Common myeloid progenitor, CD34-positive (primary cell): ENCODE measurements around the gene GPR173.

ENCODE experiments used
- CTCF ChIA-PET: fragments of 350-600 bp; sonication (Branson Sonifier 250); formaldehyde crosslinking; loops from one replicate; lab custom pipeline; 2021; ENCODE audit warnings: antibody characterized with exemption; lab: Charles Lee
- POLR2A ChIA-PET: fragments of 350-600 bp; sonication (Branson Sonifier 250); formaldehyde crosslinking; loops from one replicate; lab custom pipeline; 2021; ENCODE audit warnings: antibody characterized with exemption; lab: Charles Lee
- DNase-seq, 3 donors: peaks; one replicate each; pipeline versions ENCODE4 v3.0.0 to v3.0.0-alpha.2; 2013
- H3K27ac ChIP-seq, 2 experiments: 1 replicate in 1 of 2; 2 replicates in 1 of 2; pipeline ENCODE4 v1.7.0; 2013; ENCODE audit warnings: inconsistent platforms in 2 of 2, low read length in 2 of 2, mild to moderate bottlenecking in 2 of 2, low read depth in 1 of 2, moderate library complexity in 1 of 2; ENCODE audit not compliant: severe bottlenecking in 2 of 2, insufficient read depth in 1 of 2, poor library complexity in 1 of 2
- H3K27me3 ChIP-seq, 5 experiments: replicated peaks in 2 of 5; 1 replicate in 3 of 5; 2 replicates in 2 of 5; pipeline versions ENCODE4 v1.6.1 to v1.7.0; 2013; ENCODE audit warnings: low read length in 4 of 5, mild to moderate bottlenecking in 2 of 5, moderate library complexity in 2 of 5, inconsistent platforms in 1 of 5; ENCODE audit not compliant: insufficient read depth in 5 of 5, control insufficient read depth in 4 of 5
- H3K36me3 ChIP-seq, 4 experiments: 1 replicate in 2 of 4; 2 replicates in 2 of 4; pipeline versions ENCODE4 v1.6.1 to v1.7.0; 2013; ENCODE audit warnings: low read length in 3 of 4, control low read depth in 1 of 4, mild to moderate bottlenecking in 1 of 4; ENCODE audit not compliant: control insufficient read depth in 4 of 4, insufficient read depth in 4 of 4
- H3K4me1 ChIP-seq, 4 experiments: 1 replicate in 3 of 4; 2 replicates in 1 of 4; pipeline versions ENCODE4 v1.6.1 to v1.7.1; 2013; ENCODE audit warnings: low read length in 3 of 4, mild to moderate bottlenecking in 3 of 4, control low read depth in 1 of 4, inconsistent platforms in 1 of 4, moderate library complexity in 1 of 4; ENCODE audit not compliant: control insufficient read depth in 4 of 4, insufficient read depth in 4 of 4; ENCODE audit errors: control extremely low read depth in 1 of 4
- H3K4me3 ChIP-seq, 7 experiments: 1 replicate in 4 of 7; 2 replicates in 3 of 7; pipeline versions ENCODE4 v1.5.1 to v1.7.0; 2013; ENCODE audit warnings: mild to moderate bottlenecking in 7 of 7, low read length in 6 of 7, moderate library complexity in 6 of 7, inconsistent platforms in 2 of 7, low read depth in 2 of 7, control low read depth in 1 of 7; ENCODE audit not compliant: insufficient read depth in 4 of 7, control insufficient read depth in 1 of 7; ENCODE audit errors: extremely low read depth in 1 of 7
- H3K9me3 ChIP-seq, 5 experiments: 1 replicate in 4 of 5; 2 replicates in 1 of 5; pipeline versions ENCODE4 v1.6.1 to v1.7.1; 2013; ENCODE audit warnings: low read length in 4 of 5, mild to moderate bottlenecking in 2 of 5, inconsistent platforms in 1 of 5, low read depth in 1 of 5, moderate library complexity in 1 of 5; ENCODE audit not compliant: control insufficient read depth in 4 of 5, insufficient read depth in 2 of 5; ENCODE audit errors: control extremely low read depth in 1 of 5
- WGBS: methylation state at CpG from one replicate; pipeline ENCODE4 v1.1.5; 2013; ENCODE audit not compliant: insufficient coverage; 5-methylcytosine and 5-hydroxymethylcytosine counted together

Gene GPR173

DNA sequence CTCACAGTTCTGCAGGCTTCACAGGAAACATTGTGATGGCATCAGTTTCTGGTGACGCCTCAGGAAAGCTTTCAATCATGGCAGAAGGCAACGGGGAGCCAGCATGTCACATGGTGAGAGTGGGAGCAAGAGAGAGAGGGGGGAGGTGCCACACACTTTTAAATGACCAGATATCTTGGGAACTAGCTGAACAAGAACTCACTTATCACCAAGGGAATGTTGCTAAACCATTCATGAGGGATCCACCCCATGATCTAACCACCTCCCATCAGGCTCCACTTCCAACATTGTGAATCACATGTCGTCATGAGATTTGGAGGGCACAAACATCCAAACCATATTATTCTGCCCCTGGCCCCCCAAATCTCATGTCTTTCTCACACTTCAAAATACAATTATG is 43.3 kb upstream of the GPR173 start:
- H3K27me3 ChIP-seq: peaks cover 0 to 51% (median 5%) of the 10 kb centered on the region in 5 experiments
- H3K36me3 ChIP-seq: no peaks in the 10 kb centered on the region
- CTCF ChIA-PET: interaction anchor here (0.6 kb wide), 1 partner anchor 750 kb away, joined by 4 read pairs; no protein-coding TSS in a partner anchor
- WGBS: 48% methylated on average over 3 of the region's 3 CpGs
- H3K9me3 ChIP-seq: peaks cover 0 to 5% (median 0%) of the 10 kb centered on the region in 5 experiments
- no peak for DNase-seq
- peaks cover 0 to 2% (median 0%) of the 10 kb centered on the region in 4 experiments for H3K4me1 ChIP-seq
- H3K4me3 ChIP-seq: no peak overlapping the region
- no peak overlapping the region for H3K27ac ChIP-seq
- POLR2A ChIA-PET: no interaction called here

- CTCF ChIA-PET: no interaction called here
Observed at GRCh38 chrX:53009032-53009431, 39.6 kb upstream of the GPR173 start.

DNA sequence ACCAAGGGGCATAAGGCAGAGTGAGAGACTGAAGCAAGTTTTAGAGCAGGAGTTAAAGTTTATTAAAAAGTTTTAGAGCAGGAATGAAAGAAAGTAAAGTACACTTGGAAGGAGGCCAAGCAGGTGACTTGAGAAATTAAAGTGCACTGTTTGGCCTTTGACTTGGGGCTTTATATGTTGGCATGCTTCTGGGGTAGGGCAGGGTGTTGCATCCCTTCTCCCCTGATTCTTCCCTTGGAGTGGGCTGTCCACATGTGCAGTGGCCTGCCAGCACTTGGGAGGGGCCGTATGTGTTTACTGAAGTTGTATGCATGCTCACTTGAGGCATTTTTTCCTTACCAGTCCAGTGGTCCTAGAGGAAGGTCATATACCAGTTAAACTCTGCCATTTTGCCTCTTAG is 35.3 kb upstream of the GPR173 start:
- peaks cover 0 to 11% (median 0%) of the 10 kb centered on the region in 5 experiments for H3K9me3 ChIP-seq
- ChIA-PET POLR2A (no interaction called here), CTCF (no interaction called here)
- H3K36me3 ChIP-seq: no peaks in the 10 kb centered on the region
- no peak for DNase-seq
- no peaks in the 10 kb centered on the region for H3K4me1 ChIP-seq
- no peak overlapping the region for H3K27ac ChIP-seq
- 100% methylated on average over 1 of the region's 1 CpG for WGBS
- no peak overlapping the region for H3K4me3 ChIP-seq
- peaks cover 0 to 9% (median 0%) of the 10 kb centered on the region in 5 experiments for H3K27me3 ChIP-seq

More at GRCh38 chrX:53009032-53009431, 39.6 kb upstream of the GPR173 start:
- Histone ChIP-seq H3K36me3 (no peaks in the 10 kb centered on the region), H3K4me1 (no peaks in the 10 kb centered on the region), H3K27me3 (peaks cover 0 to 24% (median 0%) of the 10 kb centered on the region in 5 experiments), H3K9me3 (peaks cover 0 to 11% (median 0%) of the 10 kb centered on the region in 5 experiments), H3K27ac (no peak overlapping the region), H3K4me3 (no peak overlapping the region)
- POLR2A ChIA-PET: no interaction called here
- no peak for DNase-seq
- 100% methylated on average over 1 of the region's 1 CpG for WGBS

DNA sequence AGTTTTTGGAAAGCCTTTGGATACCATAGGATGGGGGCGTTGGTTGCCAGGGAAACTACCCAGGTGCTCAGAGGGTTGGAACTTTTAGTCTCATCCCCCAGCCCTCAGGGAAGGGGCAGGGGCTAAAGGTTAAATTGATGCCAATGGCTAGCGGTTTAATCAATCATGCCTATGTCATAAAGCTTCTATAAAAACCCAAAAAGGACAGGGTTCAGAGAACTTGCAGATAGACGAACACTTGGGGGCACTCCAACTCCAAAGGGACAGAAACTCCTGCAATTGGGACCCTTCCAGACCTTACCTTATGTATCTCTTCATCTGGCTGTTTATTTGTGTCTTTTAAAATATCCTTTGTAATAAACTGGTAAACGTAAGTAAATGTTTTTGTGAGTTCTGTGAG is 30.0 kb upstream of the GPR173 start:
- WGBS: 31% methylated on average over 4 of the region's 4 CpGs
- no peak overlapping the region for H3K4me3 ChIP-seq
- ChIA-PET CTCF (no interaction called here), POLR2A (no interaction called here)
- peaks cover 0 to 1% (median 0%) of the 10 kb centered on the region in 5 experiments for H3K9me3 ChIP-seq
- no peaks in the 10 kb centered on the region for H3K36me3 ChIP-seq
- H3K27ac ChIP-seq: no peak overlapping the region
- DNase-seq: no peak
- peaks cover 0 to 6% (median 1%) of the 10 kb centered on the region in 5 experiments for H3K27me3 ChIP-seq
- H3K4me1 ChIP-seq: no peaks in the 10 kb centered on the region

- Histone ChIP-seq H3K27ac (no peak overlapping the region), H3K9me3 (no peaks in the 10 kb centered on the region), H3K4me1 (no peaks in the 10 kb centered on the region), H3K27me3 (peaks cover 0 to 6% (median 1%) of the 10 kb centered on the region in 5 experiments), H3K4me3 (no peak overlapping the region), H3K36me3 (no peaks in the 10 kb centered on the region)
- DNase-seq: no peak
- WGBS: 62% methylated on average over 4 of the region's 8 CpGs
- ChIA-PET POLR2A (no interaction called here), CTCF (no interaction called here)
Observed at GRCh38 chrX:53022381-53022780, 26.2 kb upstream of the GPR173 start.

DNA sequence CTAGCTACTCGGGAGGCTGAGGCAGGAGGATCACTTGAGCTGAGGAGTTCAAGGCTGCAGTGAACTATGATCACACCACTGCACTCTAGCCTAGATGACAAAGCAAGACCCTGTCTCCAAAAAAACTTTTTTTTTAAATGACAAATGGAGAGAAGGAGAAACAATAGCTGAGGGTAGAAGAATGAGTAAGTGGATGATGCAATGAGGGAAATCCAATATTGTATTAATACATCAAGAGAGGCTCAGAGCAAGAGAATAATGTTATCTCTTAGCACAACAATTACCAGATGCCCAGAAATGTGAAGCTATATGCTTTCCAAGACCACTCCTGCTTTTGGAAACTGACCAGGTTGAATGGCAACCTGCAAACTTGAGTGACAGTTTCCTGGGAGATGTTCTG is 19.9 kb upstream of the GPR173 start:
- ChIA-PET POLR2A (no interaction called here), CTCF (no interaction called here)
- H3K27me3 ChIP-seq: peaks cover 0 to 13% (median 0%) of the 10 kb centered on the region in 5 experiments
- no peaks in the 10 kb centered on the region for H3K4me1 ChIP-seq
- H3K27ac ChIP-seq: no peak overlapping the region
- H3K4me3 ChIP-seq: no peak overlapping the region
- no peaks in the 10 kb centered on the region for H3K36me3 ChIP-seq
- no peak for DNase-seq
- H3K9me3 ChIP-seq: no peaks in the 10 kb centered on the region
- WGBS: 100% methylated on average over 1 of the region's 1 CpG

DNA sequence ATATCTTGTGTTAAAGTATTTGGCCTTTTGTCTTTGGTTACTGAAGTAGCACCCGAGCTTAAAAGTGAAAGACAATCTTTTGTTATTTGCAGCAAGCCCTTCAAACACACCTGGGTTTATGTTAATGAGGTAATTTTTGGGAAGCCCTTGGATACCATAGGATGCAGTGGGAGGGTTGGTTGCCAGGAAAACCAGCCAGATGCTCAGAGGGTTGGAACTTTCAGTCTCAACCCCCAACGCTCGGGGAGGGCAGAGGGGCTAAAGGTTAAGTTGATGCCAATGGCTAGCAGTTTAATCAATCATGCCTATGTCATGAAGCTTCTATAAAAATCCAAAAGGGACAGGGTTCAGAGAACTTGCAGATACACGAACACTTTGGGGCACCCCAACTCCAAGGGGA is 17.2 kb upstream of the GPR173 start:
- no peak for DNase-seq
- ChIA-PET POLR2A (no interaction called here), CTCF (no interaction called here)
- Histone ChIP-seq H3K27me3 (peaks cover 0 to 21% (median 0%) of the 10 kb centered on the region in 5 experiments), H3K4me3 (no peak overlapping the region), H3K9me3 (no peaks in the 10 kb centered on the region), H3K36me3 (no peaks in the 10 kb centered on the region), H3K4me1 (no peaks in the 10 kb centered on the region), H3K27ac (no peak overlapping the region)
- WGBS: 70% methylated on average over 4 of the region's 4 CpGs
